GM04504 (cell line): ENCODE measurements around the gene MPC2.
"Not testable (repeated sequence)": the region's sequence is repeated elsewhere in the genome, so short reads cannot be mapped to it uniquely, and the experiment has no call there.

ENCODE experiments used
- DNase-seq: peaks from one replicate; pipeline ENCODE4 v3.0.0-alpha.2; 2012; ENCODE audit warnings: low read depth

Gene MPC2

DNA sequence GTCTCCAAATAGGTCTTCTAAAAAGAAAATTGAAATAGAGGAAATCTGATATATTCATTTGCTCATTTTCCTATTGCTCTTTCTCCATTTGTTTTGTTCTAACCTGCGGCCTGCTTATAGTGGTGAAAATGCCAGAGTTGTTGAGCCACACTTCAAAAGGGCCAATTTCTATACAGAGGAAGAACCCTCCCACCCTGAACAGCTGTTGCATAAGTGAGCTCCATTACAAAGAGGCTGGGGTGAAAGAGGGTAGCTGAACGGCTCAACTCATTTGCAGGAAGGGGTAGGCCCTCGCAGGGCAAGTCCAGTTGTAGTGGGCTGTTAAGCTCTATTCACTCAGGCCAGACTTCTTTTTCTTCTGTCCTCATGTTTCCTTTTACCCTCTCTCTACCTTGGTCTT is 31.7 kb downstream of the MPC2 start:
- no peak for DNase-seq

GRCh38 chr1:167904652-167905130 is 32.2 kb downstream of the MPC2 start:
- DNase-seq: peak; percentile 36

DNA sequence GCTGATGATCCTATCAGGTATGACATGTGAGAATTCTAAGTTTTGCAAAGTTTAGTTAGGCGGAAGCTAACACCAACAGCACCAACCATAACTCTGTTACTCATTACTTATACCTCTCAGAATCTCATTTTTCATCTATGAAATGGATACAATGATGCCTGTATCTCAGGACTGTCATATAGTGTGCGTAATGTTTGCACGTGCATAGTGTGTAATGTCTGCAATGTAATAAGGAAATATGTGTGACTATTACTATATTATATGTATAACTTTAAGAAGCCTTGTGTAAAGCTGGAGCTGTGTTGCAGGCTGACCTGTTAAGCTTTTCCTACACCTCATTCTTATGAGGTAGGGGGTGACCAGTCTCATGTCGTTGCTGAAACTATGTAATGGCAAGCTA is 36.0 kb downstream of the MPC2 start:
- no peak for DNase-seq

- peak; percentile 20 for DNase-seq
Measured at GRCh38 chr1:167899253-167899681, 37.6 kb downstream of the MPC2 start.

DNA sequence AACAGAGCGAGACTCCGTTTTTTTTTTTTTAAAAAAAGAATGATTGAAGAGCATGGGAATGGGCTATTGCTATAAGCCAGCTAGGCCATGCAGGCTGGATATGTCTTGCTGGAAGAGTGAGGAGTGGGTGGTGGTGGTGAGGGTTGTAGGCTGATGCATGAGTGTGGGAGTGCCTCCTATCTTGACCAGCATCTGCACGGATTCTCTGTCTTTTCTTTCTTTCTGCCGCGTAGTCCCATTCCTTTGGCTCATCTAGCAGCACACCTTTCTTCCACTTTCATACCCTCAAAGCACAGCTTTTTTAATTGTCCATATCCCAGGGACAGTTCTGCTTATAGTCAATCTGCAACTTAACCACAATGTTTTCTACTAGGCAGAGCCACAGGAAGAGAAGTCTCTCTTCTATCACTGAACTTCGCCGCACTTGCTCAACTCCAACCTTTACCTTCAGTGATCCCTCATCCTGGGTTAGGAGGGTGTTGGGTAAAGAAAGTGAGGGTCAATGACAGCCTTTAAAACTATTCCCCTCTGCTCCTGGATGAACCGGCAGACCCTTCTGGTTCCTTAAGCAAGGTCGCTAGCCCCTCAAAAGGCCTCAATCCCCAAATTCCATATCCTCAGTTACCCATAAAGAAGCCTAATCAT is 38.2 kb downstream of the MPC2 start:
- no peak for DNase-seq

DNA sequence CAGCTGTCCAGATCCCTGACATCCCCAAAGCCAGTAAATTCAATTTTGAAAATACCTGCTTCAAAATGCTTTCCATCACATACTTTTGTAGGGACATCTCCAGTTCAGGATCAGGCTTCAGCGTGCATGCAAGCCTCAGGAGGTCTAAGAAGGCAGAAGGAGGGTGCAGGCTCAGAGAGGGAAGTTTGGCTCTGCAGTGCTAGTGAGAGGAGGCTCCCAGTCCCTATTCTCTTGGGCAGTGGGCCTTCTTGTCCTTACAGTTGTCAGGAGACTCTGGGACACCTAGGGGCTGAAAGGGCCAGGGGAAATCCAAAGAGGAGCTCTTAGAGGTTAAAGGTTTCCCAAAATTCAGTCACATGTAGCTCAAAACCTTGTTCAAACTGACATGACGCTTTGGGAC is 43.1 kb downstream of the MPC2 start:
- DNase-seq: no peak

DNA sequence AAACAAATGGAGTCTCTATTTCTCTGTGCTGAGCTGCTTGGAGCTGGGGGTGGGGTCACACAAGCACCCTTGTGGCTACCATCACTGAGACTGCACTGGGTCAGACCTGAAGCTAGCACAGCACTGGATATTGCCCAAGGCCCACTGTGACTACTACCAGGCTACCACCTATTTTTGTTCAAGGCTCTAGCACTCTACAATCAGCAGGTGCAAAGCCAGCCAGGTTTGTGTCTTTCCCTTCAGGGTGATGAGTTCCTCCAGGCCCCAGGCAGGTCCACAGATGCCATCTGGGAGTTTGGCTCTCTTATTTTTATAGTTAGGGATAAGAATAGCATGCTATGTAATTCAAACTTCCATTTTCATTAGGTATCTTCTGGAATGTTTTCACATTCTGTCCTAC is 46.5 kb downstream of the MPC2 start:
- no peak for DNase-seq

GRCh38 chr1:167887187-167887586 is 49.7 kb downstream of the MPC2 start:
- DNase-seq: not testable (repeated sequence)

GRCh38 chr1:167882376-167882775 is 54.5 kb downstream of the MPC2 start:
- DNase-seq: no peak

DNA sequence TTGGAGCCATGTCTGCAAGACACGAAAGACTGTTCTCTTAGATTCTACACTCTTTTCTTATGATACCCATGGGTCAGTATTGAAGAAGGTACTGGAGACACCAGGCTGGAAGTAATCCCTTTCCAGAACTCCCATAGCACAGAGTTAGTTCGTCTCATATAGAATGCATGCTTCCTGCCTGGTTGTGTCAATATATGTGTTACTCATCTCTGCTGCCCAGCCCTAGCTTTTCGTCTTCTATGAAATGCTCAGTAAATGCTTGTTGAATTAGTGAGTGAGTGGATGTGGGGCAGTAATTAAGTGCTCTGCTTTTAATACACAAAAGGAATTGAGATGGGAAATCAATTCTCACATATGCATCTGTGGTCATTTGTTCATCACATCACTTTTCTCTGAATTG is 55.1 kb downstream of the MPC2 start:
- no peak for DNase-seq

- no peak for DNase-seq
Measured at GRCh38 chr1:167881069-167881468, 55.8 kb downstream of the MPC2 start.

- DNase-seq: no peak
Measured at GRCh38 chr1:167880580-167881021, 56.3 kb downstream of the MPC2 start.

GRCh38 chr1:167879508-167879907 is 57.4 kb downstream of the MPC2 start:
- no peak for DNase-seq

GRCh38 chr1:167878372-167879160 is 58.3 kb downstream of the MPC2 start:
- no peak for DNase-seq

DNA sequence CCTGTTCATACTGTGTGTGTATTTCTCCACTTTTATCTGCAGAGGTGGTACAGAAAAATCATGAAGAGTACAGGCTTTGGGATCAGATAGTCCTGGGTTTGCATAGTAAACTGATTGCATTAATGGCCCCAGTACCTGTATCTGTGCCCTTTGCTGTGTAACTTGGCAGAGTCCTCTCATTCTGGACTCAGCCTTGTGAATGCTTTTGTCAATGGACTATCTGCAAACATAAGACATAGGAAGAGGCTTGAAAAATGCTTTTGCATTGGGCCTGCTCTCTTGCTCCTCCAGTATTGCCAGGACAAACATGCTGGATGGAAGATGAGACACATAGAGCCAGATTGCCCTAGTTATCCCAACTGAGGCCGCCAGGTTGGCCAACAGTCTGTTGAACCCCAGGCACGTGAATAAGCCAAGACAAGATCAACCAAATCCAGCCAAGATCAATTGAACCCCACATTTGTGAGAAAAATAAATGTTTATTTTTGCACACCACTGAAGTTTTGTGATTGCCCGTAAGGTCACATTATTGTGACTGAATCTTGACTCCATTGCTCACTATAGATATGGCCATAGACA is 60.2 kb downstream of the MPC2 start:
- no peak for DNase-seq

DNA sequence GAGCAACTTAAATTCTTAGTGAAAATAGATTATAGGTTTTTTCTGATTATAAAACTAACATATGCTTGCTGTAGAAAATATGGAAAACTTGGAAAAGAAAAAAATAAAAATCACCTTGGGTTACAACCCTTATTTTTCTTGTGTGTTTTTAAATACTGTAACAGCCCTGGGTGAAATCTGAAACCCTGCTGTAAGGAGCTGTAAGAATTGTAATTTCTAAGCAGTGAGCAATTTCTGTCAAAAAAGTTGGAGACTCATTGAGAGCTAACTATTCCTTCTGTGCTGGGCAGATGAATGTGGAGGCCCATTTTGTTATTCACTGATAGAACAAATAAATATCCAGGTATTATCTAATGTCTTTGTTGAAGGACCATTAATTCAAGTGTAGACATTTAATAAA is 65.5 kb downstream of the MPC2 start:
- no peak for DNase-seq

DNA sequence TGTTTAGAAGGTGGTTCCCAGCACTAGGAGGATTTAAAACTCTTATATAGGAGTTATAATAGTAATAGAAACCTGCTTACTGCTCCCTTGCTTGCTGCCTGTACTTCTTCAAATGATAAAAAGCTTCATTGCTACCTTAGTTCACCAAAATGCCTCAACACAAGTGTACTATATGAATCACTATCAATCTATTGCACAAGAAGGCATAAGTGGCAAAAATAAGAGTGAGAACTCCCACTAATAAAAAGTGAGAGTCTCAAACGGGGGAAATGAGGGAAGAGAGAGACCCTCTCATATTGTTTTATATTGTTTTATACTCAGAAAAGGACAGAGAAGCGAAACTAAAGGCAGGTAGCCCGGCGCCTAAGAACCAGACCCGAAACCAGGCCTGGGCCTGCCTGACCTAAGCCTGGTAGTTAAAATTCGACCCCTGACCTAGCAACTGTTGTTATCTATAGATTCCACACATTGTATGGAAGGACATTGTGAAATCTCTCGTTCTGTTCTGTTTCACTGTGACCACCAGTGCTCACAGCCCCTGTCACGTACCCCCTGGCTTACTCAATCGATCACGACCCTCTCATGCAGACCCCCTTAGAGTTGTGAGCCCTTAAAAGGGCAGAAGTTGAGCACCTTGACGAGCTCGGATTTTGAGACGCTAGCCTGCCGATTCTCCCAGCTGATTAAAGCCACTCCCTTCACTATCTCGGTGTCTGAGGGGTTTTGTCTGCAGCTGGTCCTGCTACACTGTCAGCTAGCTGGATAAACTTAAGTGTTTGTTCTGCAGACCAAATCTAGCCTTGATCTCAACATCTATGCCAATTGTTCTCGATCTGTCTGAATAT is 67.5 kb downstream of the MPC2 start:
- DNase-seq: not testable (repeated sequence)

GRCh38 chr1:167866739-167867414 is 70.0 kb downstream of the MPC2 start:
- DNase-seq: not testable (repeated sequence)
